Stimulated activated naive CD8-positive, alpha-beta T cell treated with anti-CD3 and anti-CD28 coated beads, Interleukin-15, Interleukin-2, amounts not matched to agents 100 ng/mL and 50 ng/mL, for 24 hours (primary cell): ENCODE results near the gene NFIB.

ENCODE experiments used
- H3K27ac Mint-ChIP-seq: one replicate; pipeline ENCODE4 v1.8.0; 2021; ENCODE audit warnings: mild to moderate bottlenecking, mixed read lengths
- H3K27me3 Mint-ChIP-seq: one replicate; pipeline ENCODE4 v1.8.0; 2021; ENCODE audit warnings: mixed read lengths
- H3K36me3 Mint-ChIP-seq: one replicate; pipeline ENCODE4 v1.8.0; 2021; ENCODE audit warnings: low read depth, mixed read lengths
- H3K4me1 Mint-ChIP-seq: one replicate; pipeline ENCODE4 v1.8.0; 2021; ENCODE audit warnings: low read depth, mixed read lengths
- H3K4me3 Mint-ChIP-seq: one replicate; pipeline ENCODE4 v1.8.0; 2021; ENCODE audit warnings: mild to moderate bottlenecking, mixed read lengths
- H3K9me3 Mint-ChIP-seq: one replicate; pipeline ENCODE4 v1.8.0; 2021; ENCODE audit warnings: mixed read lengths

Gene NFIB

DNA sequence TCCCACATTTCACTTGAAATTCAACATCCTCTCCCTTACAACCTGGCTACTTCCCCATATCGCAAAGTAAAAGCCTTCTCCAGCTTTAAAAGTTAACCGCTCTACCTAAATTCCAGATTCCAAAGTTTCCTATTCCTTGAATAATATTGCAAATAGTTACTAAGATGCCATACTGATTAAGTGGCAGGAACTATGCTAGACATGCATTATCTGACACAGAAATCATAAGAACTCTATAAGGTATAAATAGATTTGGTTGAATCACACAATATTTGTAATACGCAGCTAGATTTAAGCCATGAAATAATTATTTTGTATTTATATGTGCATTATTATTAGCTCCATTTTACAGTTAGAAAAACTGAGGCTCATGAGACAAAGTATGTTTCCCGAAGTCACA, 92.8 kb downstream of the NFIB start:
- Mint-ChIP-seq H3K27me3 (peaks cover 4% of the 10 kb centered on the region), H3K4me3 (no peak overlapping the region), H3K27ac (no peak overlapping the region), H3K9me3 (peaks cover 5% of the 10 kb centered on the region), H3K4me1 (no peaks in the 10 kb centered on the region), H3K36me3 (no peaks in the 10 kb centered on the region)

DNA sequence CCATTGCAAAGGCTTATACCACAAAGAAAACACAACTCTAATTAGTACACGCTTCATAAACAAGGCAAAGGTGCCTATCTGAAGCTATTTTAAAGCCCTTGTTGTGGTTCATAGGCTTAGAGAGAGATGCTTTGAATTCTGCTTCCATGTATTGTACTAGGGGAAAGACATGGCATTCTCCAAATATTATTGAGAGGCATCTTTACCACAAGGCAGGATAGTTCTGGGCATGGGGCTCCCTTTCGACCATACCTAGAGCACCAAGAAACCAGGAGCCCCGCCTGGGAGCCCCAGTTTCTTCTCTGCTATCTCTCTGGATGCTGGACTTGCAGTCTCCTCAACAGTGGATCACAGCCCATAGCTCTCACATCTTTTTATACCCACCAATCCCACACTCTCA, 93.7 kb downstream of the NFIB start:
- Mint-ChIP-seq H3K4me1 (no peaks in the 10 kb centered on the region), H3K36me3 (no peaks in the 10 kb centered on the region), H3K9me3 (peaks cover 5% of the 10 kb centered on the region), H3K27ac (no peak overlapping the region), H3K27me3 (peaks cover 4% of the 10 kb centered on the region), H3K4me3 (no peak overlapping the region)

DNA sequence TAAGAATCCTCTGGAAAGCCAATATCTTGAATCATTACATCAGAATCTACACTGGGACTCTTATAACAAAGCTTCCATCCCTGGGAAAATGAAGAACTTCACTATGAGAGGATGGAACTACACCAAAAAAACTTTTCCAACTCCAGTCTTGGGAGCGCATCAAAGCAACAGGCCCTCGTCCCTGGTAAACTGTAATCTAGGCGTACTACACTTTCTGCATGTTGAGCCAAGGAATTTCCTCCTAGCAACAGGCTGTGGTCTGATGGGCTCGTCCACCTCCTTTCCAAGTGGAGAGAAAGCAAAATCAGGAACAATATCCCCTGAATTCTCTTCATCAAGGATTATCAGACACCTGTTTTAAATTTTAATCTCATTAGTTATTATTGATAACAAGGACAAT, 94.1 kb downstream of the NFIB start:
- no peaks in the 10 kb centered on the region for H3K4me1 Mint-ChIP-seq
- no peak overlapping the region for H3K27ac Mint-ChIP-seq
- H3K36me3 Mint-ChIP-seq = no peaks in the 10 kb centered on the region
- H3K9me3 Mint-ChIP-seq = peaks cover 5% of the 10 kb centered on the region
- no peak overlapping the region for H3K4me3 Mint-ChIP-seq
- peaks cover 7% of the 10 kb centered on the region for H3K27me3 Mint-ChIP-seq

- Mint-ChIP-seq H3K27ac (no peak overlapping the region), H3K27me3 (peaks cover 14% of the 10 kb centered on the region), H3K9me3 (peaks cover 5% of the 10 kb centered on the region), H3K4me3 (no peak overlapping the region), H3K4me1 (no peaks in the 10 kb centered on the region), H3K36me3 (no peaks in the 10 kb centered on the region)
Measured at GRCh38 chr9:14218253-14218652, 95.7 kb downstream of the NFIB start.

- Mint-ChIP-seq H3K4me1 (no peaks in the 10 kb centered on the region), H3K4me3 (no peak overlapping the region), H3K27ac (no peak overlapping the region), H3K27me3 (peaks cover 14% of the 10 kb centered on the region), H3K36me3 (no peaks in the 10 kb centered on the region), H3K9me3 (peaks cover 5% of the 10 kb centered on the region)
Measured at GRCh38 chr9:14216612-14217194, 97.2 kb downstream of the NFIB start.

- Mint-ChIP-seq H3K9me3 (peaks cover 1% of the 10 kb centered on the region), H3K36me3 (no peaks in the 10 kb centered on the region), H3K27me3 (peaks cover 10% of the 10 kb centered on the region), H3K27ac (no peak overlapping the region), H3K4me1 (no peaks in the 10 kb centered on the region), H3K4me3 (no peak overlapping the region)
Measured at GRCh38 chr9:14215614-14216013, 98.3 kb downstream of the NFIB start.

DNA sequence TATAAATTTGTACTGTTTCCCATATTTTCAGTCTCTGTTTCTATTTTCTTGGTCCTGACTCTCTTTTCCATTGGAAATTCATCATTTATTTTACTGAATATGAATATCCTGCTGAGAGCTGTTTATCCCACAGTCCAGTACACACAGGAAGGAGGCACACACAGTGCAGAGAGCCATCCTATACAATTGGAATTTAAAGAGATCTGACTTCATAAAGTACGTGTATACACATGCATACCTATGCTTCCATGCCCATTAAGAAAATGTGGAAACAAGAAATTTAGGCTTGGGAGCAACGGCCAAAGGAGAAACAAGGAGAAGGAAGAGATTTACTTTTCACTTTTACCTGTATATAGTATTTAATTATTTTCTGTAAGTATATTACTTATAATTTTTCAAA, 99.2 kb downstream of the NFIB start:
- no peaks in the 10 kb centered on the region for H3K4me1 Mint-ChIP-seq
- H3K27ac Mint-ChIP-seq = no peak overlapping the region
- H3K27me3 Mint-ChIP-seq = peaks cover 14% of the 10 kb centered on the region
- no peaks in the 10 kb centered on the region for H3K36me3 Mint-ChIP-seq
- peaks cover 4% of the 10 kb centered on the region for H3K9me3 Mint-ChIP-seq
- no peak overlapping the region for H3K4me3 Mint-ChIP-seq

- H3K27me3 Mint-ChIP-seq = peaks cover 18% of the 10 kb centered on the region
- H3K27ac Mint-ChIP-seq = no peak overlapping the region
- H3K36me3 Mint-ChIP-seq = no peaks in the 10 kb centered on the region
- H3K4me1 Mint-ChIP-seq = no peaks in the 10 kb centered on the region
- no peak overlapping the region for H3K4me3 Mint-ChIP-seq
- H3K9me3 Mint-ChIP-seq = peaks cover 4% of the 10 kb centered on the region
Measured at GRCh38 chr9:14214065-14214684, 99.8 kb downstream of the NFIB start.

DNA sequence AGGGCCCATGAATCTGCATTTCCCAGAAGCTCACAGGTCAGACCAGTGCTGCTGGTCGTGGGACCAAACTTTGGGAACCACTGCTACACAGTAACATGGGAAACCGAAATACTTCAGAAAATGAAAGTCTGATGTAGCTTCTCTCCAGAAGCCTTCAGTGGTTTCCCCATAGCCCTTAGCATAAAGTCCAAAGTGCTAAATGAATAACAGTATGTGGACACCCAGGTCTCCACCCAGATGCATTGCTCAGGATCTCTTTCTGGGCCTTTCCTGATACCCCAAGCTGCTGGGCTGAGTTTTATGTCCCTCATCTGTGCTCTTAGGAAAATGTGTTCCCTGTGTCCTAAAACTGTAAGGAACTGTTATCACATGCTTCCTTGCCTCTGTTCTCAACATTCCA, 100.4 kb downstream of the NFIB start:
- Mint-ChIP-seq H3K4me1 (no peaks in the 10 kb centered on the region), H3K36me3 (no peaks in the 10 kb centered on the region), H3K9me3 (peaks cover 4% of the 10 kb centered on the region), H3K27me3 (peaks cover 22% of the 10 kb centered on the region), H3K4me3 (no peak overlapping the region), H3K27ac (no peak overlapping the region)

DNA sequence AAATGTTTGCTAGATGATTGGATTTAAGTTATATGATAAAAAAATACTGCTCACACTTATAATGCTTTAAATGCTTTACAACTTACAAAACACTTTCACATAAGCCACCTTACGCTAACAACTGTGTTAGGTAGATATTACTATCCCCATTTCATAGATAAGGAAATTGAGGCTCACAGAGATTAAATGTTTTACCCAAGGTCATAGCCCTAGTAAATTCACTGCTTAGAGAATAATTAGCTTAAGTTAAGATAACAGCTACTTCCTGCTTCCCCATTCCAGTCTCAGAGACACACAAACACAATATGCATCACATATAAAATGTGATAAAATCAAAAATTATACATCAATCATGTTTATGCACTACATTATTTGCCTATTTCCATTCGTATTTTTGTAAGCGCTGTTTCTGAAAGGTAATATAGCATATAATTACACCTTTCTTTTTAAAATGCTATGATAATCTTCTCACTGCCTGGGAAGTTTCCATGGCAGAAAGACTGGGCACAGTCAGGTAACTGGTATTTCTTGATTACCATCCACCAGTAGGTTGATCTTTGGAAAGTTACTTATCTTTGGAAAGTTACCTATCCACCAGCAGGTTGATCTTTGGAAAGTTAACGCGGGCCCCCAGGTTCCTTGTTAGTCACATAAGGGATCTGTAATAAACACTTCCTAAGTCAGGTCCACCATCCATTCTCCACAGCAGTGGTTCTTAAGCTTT, 101.1 kb downstream of the NFIB start:
- Mint-ChIP-seq H3K27ac (no peak overlapping the region), H3K9me3 (peaks cover 4% of the 10 kb centered on the region), H3K4me1 (no peaks in the 10 kb centered on the region), H3K27me3 (peaks cover 22% of the 10 kb centered on the region), H3K4me3 (no peak overlapping the region), H3K36me3 (no peaks in the 10 kb centered on the region)

DNA sequence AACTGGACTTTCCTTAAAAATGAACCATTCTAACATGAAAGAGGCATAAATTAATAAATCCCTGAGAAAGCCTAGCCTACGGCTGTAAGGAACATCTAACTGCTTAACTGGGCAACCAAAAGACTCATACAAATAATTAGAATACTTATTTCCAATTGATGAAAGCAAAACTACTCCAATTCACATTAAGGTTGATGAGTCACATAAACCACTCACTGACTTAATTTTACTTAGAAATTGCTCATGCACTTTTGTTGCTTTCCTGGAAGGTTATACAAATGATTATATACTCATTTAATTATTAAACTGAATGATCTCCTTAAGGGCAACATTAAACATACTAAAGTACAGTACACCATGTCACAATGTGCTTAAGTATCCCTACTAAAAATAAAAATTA, 101.9 kb downstream of the NFIB start:
- no peaks in the 10 kb centered on the region for H3K4me1 Mint-ChIP-seq
- H3K27ac Mint-ChIP-seq = no peak overlapping the region
- H3K27me3 Mint-ChIP-seq = peaks cover 22% of the 10 kb centered on the region
- peaks cover 4% of the 10 kb centered on the region for H3K9me3 Mint-ChIP-seq
- H3K4me3 Mint-ChIP-seq = no peak overlapping the region
- no peaks in the 10 kb centered on the region for H3K36me3 Mint-ChIP-seq

DNA sequence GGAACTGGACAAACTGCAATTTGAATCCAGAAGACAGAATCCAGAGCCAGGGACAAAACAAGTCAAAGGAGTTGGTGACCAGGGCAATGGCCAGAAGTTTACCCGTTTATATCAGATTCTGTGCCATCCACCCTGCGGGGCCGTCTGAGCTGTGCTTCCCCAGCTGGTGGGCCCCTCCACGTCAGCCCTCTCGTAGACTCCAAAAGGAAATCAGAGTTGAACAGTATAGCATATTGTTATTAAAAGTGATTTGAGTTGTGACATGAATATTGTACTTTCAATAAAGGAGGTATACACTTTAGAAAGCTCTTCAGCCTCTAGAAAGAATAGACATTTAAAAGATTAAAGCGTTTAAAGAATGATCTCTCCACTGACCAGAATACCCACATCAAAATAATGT, 102.4 kb downstream of the NFIB start:
- Mint-ChIP-seq H3K27ac (no peak overlapping the region), H3K9me3 (peaks cover 4% of the 10 kb centered on the region), H3K27me3 (peaks cover 22% of the 10 kb centered on the region), H3K4me1 (no peaks in the 10 kb centered on the region), H3K36me3 (no peaks in the 10 kb centered on the region), H3K4me3 (no peak overlapping the region)

DNA sequence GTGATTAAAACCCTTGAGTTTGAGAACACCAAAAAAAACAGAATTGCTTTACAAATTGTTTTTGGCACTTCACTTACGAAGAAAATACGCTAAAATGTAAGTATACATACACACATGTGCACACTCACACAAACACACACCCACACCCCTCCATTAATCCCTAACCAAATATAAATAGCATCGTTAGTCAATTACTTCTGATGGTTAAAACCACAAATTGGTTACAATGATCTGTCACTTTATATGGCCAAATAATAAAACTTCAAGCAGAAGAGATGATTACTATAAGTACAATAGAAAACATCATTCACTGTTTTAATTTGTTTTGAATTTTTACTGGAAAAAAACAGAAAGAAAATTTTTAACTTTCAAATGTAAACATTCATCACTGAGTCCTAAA, 103.5 kb downstream of the NFIB start:
- H3K27ac Mint-ChIP-seq = no peak overlapping the region
- no peaks in the 10 kb centered on the region for H3K36me3 Mint-ChIP-seq

GRCh38 chr9:14209399-14210345, 104.3 kb downstream of the NFIB start:
- Mint-ChIP-seq H3K27ac (no peak overlapping the region), H3K4me1 (no peaks in the 10 kb centered on the region), H3K9me3 (peaks cover 4% of the 10 kb centered on the region), H3K4me3 (no peak overlapping the region), H3K36me3 (no peaks in the 10 kb centered on the region), H3K27me3 (peaks cover 17% of the 10 kb centered on the region)

More for the DNA sequence above, 103.5 kb downstream of the NFIB start:
- Mint-ChIP-seq H3K4me3 (no peak overlapping the region), H3K9me3 (peaks cover 4% of the 10 kb centered on the region), H3K4me1 (no peaks in the 10 kb centered on the region), H3K27me3 (peaks cover 22% of the 10 kb centered on the region)
